Peyer's patch (tissue), 4 donors: Measurements from ENCODE around the gene FOXI2. TPM values are rescaled to one million over a fixed set of nuclear protein-coding genes. Genes with fewer than 3 reads are reported as not detected.

ENCODE experiments used
- total RNA-seq, 4 donors: library from RNA; depleted of rRNA; stranded (reverse); fragments of >200 nt; gene quantifications; one replicate each; pipeline ENCODE4 v1.1.0, GENCODE V29; 2016

Gene FOXI2
- total RNA-seq, 4 donors from 2014 or later: 0.83 TPM; not detected in 3

Other genes with a start within 250 kb of the FOXI2 start
- not detected for gene NPS, start 187.9 kb upstream of the FOXI2 start, total RNA-seq
- 100 to 1,000 TPM in 2 of 4 donors, 10 to 100 TPM in 1, 1 to 10 TPM in 1; 7.4 to 215 (median 109) TPM for gene CLRN3, start 155.8 kb downstream of the FOXI2 start, total RNA-seq
- gene PTPRE, start 169.9 kb downstream of the FOXI2 start, total RNA-seq: 10 to 100 TPM; 24.0 to 48.7 (median 35.4) TPM